Measurements from ENCODE around the gene NKAIN2. TPM values are rescaled to one million over a fixed set of nuclear protein-coding genes. Genes with fewer than 3 reads are reported as not detected.
A peak's percentile ranks its signal among the peaks of the same experiment; 100 is the strongest.
"Not testable (repeated sequence)": the region's sequence is repeated elsewhere in the genome, so short reads cannot be mapped to it uniquely, and the experiment has no call there.

The NKAIN2 gene
- total and polyA plus RNA-seq, 4 donors = 16.3 to 67.0 (median 49.9) TPM

DNA sequence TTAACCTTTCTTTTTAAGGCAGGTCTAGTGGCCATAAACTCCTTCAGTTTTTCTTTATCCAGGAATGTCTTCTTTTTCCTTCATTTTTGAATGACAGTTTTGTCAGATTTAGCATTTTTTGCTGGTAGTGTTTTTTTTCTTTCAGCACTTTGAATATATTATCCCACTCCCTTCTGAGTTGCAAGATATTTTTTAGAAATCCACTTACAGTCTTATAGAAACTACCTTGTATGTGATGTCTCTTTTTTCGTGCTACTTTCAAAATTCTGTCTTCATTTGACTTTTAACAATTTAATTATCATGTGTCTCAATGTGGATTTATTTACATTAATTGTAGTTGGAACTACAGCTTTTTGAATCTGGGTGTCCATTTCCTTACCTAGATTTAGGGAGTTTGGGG, 874.2 kb downstream of the NKAIN2 start:
- H3K27ac ChIP-seq (ENCODE audit: low read depth, low read length) = no peak overlapping the region
- no peaks in the 10 kb centered on the region for H3K36me3 ChIP-seq (ENCODE audit: control insufficient read depth, insufficient read depth, low read length)
- no peaks in the 10 kb centered on the region for H3K4me1 ChIP-seq (ENCODE audit: control insufficient read depth, insufficient read depth, low read length)
- no CpG with 5 or more reads among the region's 1 CpG for WGBS (ENCODE audit: insufficient coverage)
- H3K4me3 ChIP-seq (ENCODE audit: low read depth, low read length) = no peak overlapping the region
- no peak for DNase-seq (ENCODE audit: low read depth in 4 of 6, low spot score in 6 of 6)
- H3K27me3 ChIP-seq (ENCODE audit: control insufficient read depth, insufficient read depth, low read length) = no peaks in the 10 kb centered on the region
- peaks cover 12% of the 10 kb centered on the region for H3K9me3 ChIP-seq (ENCODE audit: control insufficient read depth, insufficient read depth, low read length)

DNA sequence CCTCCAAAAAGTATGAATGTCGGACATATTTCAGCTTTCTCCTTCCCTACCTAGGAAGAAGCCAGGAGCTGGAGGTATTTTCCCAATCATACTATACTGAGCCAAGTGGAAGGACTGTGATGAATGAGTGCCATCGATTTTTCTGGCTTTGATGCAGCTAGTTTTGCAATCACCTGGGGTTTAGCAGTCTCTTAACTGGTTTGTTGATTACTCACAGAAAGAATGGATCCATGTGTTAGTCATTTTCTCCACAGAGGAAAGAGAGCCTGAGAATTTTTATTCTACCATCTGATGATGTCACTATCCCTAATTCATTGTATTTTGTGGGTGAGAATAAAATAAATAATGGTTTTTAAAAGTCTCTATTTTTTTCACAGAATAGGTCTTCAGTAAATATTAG, 875.7 kb downstream of the NKAIN2 start:
- DNase-seq (ENCODE audit: low read depth in 4 of 6, low spot score in 6 of 6) = no peak
- Histone ChIP-seq H3K36me3 (ENCODE audit: control insufficient read depth, insufficient read depth, low read length) (no peaks in the 10 kb centered on the region), H3K4me1 (ENCODE audit: control insufficient read depth, insufficient read depth, low read length) (no peaks in the 10 kb centered on the region), H3K27ac (ENCODE audit: low read depth, low read length) (no peak overlapping the region), H3K27me3 (ENCODE audit: control insufficient read depth, insufficient read depth, low read length) (no peaks in the 10 kb centered on the region), H3K4me3 (ENCODE audit: low read depth, low read length) (no peak overlapping the region), H3K9me3 (ENCODE audit: control insufficient read depth, insufficient read depth, low read length) (peaks cover 12% of the 10 kb centered on the region)
- no CpG with 5 or more reads among the region's 2 CpGs for WGBS (ENCODE audit: insufficient coverage)

DNA sequence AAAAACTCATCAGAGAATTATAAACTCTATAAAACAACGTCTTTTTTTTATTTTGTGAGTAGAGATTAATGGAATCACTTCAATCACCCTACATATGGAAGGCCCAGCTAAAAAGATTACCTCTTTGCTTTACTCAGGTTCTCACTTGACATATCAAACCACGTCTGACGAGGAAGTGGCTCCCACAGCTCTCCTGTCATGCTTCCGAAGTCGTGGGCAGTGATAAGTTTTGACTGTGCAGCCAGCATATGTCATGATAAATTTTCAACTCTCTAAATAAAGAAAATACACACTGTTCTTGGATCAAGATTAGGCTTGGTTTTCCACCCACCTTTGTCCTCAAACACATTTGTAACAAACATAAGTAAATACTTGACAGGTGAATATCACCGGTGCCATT, 879.1 kb downstream of the NKAIN2 start:
- no peaks in the 10 kb centered on the region for H3K4me1 ChIP-seq (ENCODE audit: control insufficient read depth, insufficient read depth, low read length)
- H3K27ac ChIP-seq (ENCODE audit: low read depth, low read length) = no peak overlapping the region
- no peak overlapping the region for H3K4me3 ChIP-seq (ENCODE audit: low read depth, low read length)
- H3K27me3 ChIP-seq (ENCODE audit: control insufficient read depth, insufficient read depth, low read length) = no peaks in the 10 kb centered on the region
- DNase-seq (ENCODE audit: low read depth in 4 of 6, low spot score in 6 of 6) = no peak
- no peaks in the 10 kb centered on the region for H3K36me3 ChIP-seq (ENCODE audit: control insufficient read depth, insufficient read depth, low read length)
- 67% methylated on average over 3 of the region's 6 CpGs for WGBS (ENCODE audit: insufficient coverage)
- H3K9me3 ChIP-seq (ENCODE audit: control insufficient read depth, insufficient read depth, low read length) = peaks cover 11% of the 10 kb centered on the region

DNA sequence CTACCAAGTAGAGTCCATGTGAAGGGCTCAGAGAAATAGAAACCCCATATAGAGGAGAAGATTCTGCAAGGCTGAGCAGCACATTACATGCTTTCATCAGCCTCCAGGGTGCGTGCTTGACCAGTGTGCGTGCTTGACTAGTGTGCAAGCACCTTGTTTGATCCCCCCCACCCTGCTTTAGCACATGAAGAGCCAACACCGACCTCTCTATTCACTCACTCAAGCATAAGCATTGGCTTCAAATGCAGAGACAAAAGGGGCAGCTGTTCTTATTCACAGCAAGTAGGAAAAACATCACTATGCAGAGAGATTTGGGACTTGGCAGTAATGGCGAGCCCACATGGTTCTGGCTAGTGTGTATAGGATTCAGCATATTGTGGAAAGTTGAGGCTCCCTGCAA, 879.8 kb downstream of the NKAIN2 start:
- peak in 3 of 6 donors; percentile 15 to 87 (median 69) for DNase-seq (ENCODE audit: low read depth in 4 of 6, low spot score in 6 of 6)
- H3K4me1 ChIP-seq (ENCODE audit: control insufficient read depth, insufficient read depth, low read length) = no peaks in the 10 kb centered on the region
- H3K27me3 ChIP-seq (ENCODE audit: control insufficient read depth, insufficient read depth, low read length) = no peaks in the 10 kb centered on the region
- H3K27ac ChIP-seq (ENCODE audit: low read depth, low read length) = no peak overlapping the region
- H3K4me3 ChIP-seq (ENCODE audit: low read depth, low read length) = no peak overlapping the region
- H3K36me3 ChIP-seq (ENCODE audit: control insufficient read depth, insufficient read depth, low read length) = no peaks in the 10 kb centered on the region
- whole genome bisulfite sequencing (ENCODE audit: insufficient coverage) = 23% methylated on average over 4 of the region's 4 CpGs
- peaks cover 7% of the 10 kb centered on the region for H3K9me3 ChIP-seq (ENCODE audit: control insufficient read depth, insufficient read depth, low read length)

DNA sequence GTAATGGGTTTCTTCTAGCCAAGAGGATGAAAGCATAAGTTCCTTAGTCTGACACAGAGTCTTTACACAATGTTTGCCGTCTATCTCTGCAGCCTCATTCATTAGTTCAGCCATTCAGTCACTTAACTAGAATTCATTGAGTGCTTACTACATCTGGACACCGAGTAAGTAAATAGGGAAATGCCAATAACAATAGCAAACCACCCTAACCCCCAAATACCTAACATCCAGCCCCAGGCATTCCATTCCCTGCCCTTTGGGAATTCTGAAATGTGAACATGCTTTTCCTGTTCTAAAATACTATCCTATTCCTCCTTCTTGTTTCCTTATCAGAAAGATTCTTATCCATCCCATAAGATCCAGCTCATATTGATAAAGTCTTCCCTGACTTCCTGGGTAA, 881.0 kb downstream of the NKAIN2 start:
- Histone ChIP-seq H3K36me3 (ENCODE audit: control insufficient read depth, insufficient read depth, low read length) (no peaks in the 10 kb centered on the region), H3K27me3 (ENCODE audit: control insufficient read depth, insufficient read depth, low read length) (no peaks in the 10 kb centered on the region), H3K4me3 (ENCODE audit: low read depth, low read length) (no peak overlapping the region), H3K27ac (ENCODE audit: low read depth, low read length) (no peak overlapping the region), H3K9me3 (ENCODE audit: control insufficient read depth, insufficient read depth, low read length) (peaks cover 1% of the 10 kb centered on the region), H3K4me1 (ENCODE audit: control insufficient read depth, insufficient read depth, low read length) (no peaks in the 10 kb centered on the region)
- WGBS (ENCODE audit: insufficient coverage) = 78% methylated on average over 1 of the region's 2 CpGs
- DNase-seq (ENCODE audit: low read depth in 4 of 6, low spot score in 6 of 6) = no peak

DNA sequence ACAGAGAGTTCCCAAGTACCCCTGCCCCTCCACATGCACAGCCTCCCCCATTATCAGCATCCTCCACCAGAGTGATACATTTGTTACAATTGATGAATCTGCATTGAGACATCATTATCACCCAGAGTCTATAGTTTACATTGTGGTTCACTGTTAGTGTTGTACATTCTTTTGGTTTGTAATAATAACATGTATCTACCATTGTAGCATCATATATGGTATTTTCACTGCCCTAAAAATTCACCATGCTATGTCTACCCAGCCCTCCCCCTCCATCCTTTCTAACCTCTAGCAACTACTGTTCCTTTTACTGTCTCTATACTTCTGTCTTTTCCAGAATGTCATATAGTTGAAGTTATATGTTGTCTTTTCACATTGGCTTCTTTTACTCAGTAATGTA, 884.7 kb downstream of the NKAIN2 start:
- H3K27ac ChIP-seq (ENCODE audit: low read depth, low read length) = no peak overlapping the region
- DNase-seq (ENCODE audit: low read depth in 4 of 6, low spot score in 6 of 6) = no peak

DNA sequence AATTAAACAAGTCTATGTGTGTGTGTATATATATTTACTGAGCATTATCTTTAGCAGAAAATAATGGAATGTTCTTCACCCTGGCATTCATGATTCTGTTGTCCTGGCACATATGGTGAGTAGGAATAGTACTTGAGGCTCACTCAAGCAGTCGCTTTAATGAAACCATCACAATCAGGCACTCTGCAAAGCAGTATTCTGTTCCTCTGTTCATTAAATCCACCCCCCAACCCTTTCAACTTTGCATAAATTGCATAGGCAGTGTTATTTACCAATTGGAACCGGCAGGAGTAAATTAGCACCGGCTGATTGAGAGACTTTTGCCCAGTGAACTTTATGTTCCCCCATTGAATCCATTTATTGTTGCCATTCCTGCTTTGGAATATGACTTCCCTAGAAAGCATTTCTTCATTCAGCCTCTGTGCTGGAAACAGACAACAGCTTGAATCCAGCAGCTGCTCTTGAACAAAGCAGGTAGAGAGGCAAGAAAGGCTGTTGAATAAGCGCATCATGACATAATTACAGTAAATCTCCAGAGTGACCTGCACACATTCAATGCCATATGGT, 890.6 kb downstream of the NKAIN2 start:
- H3K27ac ChIP-seq (ENCODE audit: low read depth, low read length) = no peak overlapping the region
- no peak overlapping the region for H3K4me3 ChIP-seq (ENCODE audit: low read depth, low read length)
- 50% methylated on average over 1 of the region's 4 CpGs for WGBS (ENCODE audit: insufficient coverage)
- H3K36me3 ChIP-seq (ENCODE audit: control insufficient read depth, insufficient read depth, low read length) = no peaks in the 10 kb centered on the region
- DNase-seq (ENCODE audit: low read depth in 4 of 6, low spot score in 6 of 6) = peak in 2 of 6 donors; percentile 65 to 89
- H3K4me1 ChIP-seq (ENCODE audit: control insufficient read depth, insufficient read depth, low read length) = no peaks in the 10 kb centered on the region
- H3K27me3 ChIP-seq (ENCODE audit: control insufficient read depth, insufficient read depth, low read length) = no peaks in the 10 kb centered on the region
- H3K9me3 ChIP-seq (ENCODE audit: control insufficient read depth, insufficient read depth, low read length) = no peaks in the 10 kb centered on the region

More for the DNA sequence above, 884.7 kb downstream of the NKAIN2 start:
- H3K4me1 ChIP-seq (ENCODE audit: control insufficient read depth, insufficient read depth, low read length) = no peaks in the 10 kb centered on the region
- no peak overlapping the region for H3K4me3 ChIP-seq (ENCODE audit: low read depth, low read length)
- peaks cover 1% of the 10 kb centered on the region for H3K9me3 ChIP-seq (ENCODE audit: control insufficient read depth, insufficient read depth, low read length)
- H3K36me3 ChIP-seq (ENCODE audit: control insufficient read depth, insufficient read depth, low read length) = no peaks in the 10 kb centered on the region
- no peaks in the 10 kb centered on the region for H3K27me3 ChIP-seq (ENCODE audit: control insufficient read depth, insufficient read depth, low read length)

DNA sequence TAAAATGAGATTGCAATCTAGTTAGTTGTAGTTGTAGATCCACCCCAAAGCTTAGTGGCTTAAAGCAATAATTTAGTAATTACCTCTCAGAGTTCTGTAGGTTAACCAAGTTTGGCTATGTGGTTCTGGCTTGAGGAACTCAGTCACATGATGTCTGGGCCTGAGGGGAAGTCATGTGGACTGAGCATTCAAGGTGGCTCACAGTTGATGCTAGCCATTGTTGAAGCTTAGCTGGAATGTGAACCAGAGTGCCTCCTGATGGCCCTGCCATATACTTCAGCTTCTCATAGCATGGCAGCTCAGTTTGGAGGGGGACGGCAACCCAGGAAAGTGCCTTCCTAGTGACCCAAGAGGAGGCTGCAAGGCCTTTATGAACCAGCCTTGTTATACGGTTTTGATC, 895.4 kb downstream of the NKAIN2 start:
- 95% methylated on average over 2 of the region's 2 CpGs for WGBS (ENCODE audit: insufficient coverage)
- Histone ChIP-seq H3K4me1 (ENCODE audit: control insufficient read depth, insufficient read depth, low read length) (no peaks in the 10 kb centered on the region), H3K36me3 (ENCODE audit: control insufficient read depth, insufficient read depth, low read length) (no peaks in the 10 kb centered on the region), H3K27me3 (ENCODE audit: control insufficient read depth, insufficient read depth, low read length) (no peaks in the 10 kb centered on the region), H3K27ac (ENCODE audit: low read depth, low read length) (no peak overlapping the region), H3K4me3 (ENCODE audit: low read depth, low read length) (no peak overlapping the region), H3K9me3 (ENCODE audit: control insufficient read depth, insufficient read depth, low read length) (no peaks in the 10 kb centered on the region)
- DNase-seq (ENCODE audit: low read depth in 4 of 6, low spot score in 6 of 6) = no peak

DNA sequence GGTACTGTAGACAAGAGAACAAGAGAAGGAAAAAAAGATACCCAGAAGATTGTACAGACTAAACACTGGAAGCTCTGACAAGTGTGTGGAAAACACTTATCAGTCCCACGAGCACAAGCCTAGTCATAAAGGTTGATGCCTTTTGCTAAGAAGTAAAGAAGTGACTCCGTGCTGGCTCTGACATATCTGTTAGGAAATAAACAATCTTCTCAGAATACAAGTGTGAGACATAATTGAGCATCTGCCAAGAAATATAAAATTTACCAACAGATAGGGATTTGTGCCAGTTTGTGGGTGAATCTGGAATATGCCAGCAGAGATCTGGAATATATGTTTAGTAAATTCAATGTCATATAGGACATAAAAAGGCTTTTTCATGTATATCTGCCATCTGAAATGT, 899.9 kb downstream of the NKAIN2 start:
- no peaks in the 10 kb centered on the region for H3K9me3 ChIP-seq (ENCODE audit: control insufficient read depth, insufficient read depth, low read length)
- no peaks in the 10 kb centered on the region for H3K36me3 ChIP-seq (ENCODE audit: control insufficient read depth, insufficient read depth, low read length)
- WGBS (ENCODE audit: insufficient coverage) = no CpG with 5 or more reads among the region's 2 CpGs
- no peak overlapping the region for H3K27ac ChIP-seq (ENCODE audit: low read depth, low read length)
- peak in 1 of 6 donors; percentile 55 for DNase-seq (ENCODE audit: low read depth in 4 of 6, low spot score in 6 of 6)
- no peaks in the 10 kb centered on the region for H3K27me3 ChIP-seq (ENCODE audit: control insufficient read depth, insufficient read depth, low read length)
- no peaks in the 10 kb centered on the region for H3K4me1 ChIP-seq (ENCODE audit: control insufficient read depth, insufficient read depth, low read length)
- no peak overlapping the region for H3K4me3 ChIP-seq (ENCODE audit: low read depth, low read length)

DNA sequence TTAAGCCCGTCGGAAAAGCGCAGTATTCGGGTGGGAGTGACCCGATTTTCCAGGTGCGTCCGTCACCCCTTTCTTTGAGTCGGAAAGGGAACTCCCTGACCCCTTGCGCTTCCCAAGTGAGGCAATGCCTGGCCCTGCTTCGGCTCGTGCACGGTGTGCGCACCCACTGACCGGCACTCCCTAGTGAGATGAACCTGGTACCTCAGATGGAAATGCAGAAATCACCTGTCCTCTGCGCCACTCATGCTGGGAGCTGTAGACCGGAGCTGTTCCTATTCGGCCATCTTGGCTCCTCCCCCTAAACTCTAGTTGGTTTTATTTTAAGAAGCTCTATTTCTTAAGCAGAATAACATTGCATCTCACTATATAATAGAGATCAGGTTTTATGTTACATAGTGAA, 908.9 kb downstream of the NKAIN2 start:
- not testable (repeated sequence) for H3K4me1 ChIP-seq (ENCODE audit: control insufficient read depth, insufficient read depth, low read length); H3K27me3 ChIP-seq (ENCODE audit: control insufficient read depth, insufficient read depth, low read length); H3K36me3 ChIP-seq (ENCODE audit: control insufficient read depth, insufficient read depth, low read length); H3K9me3 ChIP-seq (ENCODE audit: control insufficient read depth, insufficient read depth, low read length); H3K4me3 ChIP-seq (ENCODE audit: low read depth, low read length); DNase-seq (ENCODE audit: low read depth in 4 of 6, low spot score in 6 of 6); H3K27ac ChIP-seq (ENCODE audit: low read depth, low read length)
- WGBS (ENCODE audit: insufficient coverage) = 100% methylated on average over 9 of the region's 17 CpGs

All from spinal cord (tissue), 10 donors.